ENCODE data around the gene SPEF2.
"Not testable (repeated sequence)": the region's sequence is repeated elsewhere in the genome, so short reads cannot be mapped to it uniquely, and the experiment has no call there.

Gene SPEF2

DNA sequence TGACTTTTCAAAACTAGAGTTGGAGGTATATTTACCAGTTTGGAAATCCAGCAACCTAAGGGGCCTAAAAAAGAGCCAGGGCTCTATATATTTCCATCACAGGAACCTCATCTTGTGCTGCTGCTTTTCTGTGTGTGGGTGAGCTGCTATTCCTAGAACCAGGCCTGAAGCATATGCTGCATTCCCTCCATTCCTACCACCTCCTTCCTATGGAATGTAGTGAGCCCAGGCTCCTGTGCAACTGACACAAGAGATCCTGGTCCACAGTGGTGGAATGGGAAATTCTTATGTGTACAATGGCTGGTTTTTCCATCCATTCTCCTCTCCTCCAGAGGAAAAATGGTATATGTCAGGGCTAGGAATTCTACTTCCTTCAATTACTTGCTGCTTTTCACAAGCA is 39.1 kb downstream of the SPEF2 start:
- no peak for DNase-seq

DNA sequence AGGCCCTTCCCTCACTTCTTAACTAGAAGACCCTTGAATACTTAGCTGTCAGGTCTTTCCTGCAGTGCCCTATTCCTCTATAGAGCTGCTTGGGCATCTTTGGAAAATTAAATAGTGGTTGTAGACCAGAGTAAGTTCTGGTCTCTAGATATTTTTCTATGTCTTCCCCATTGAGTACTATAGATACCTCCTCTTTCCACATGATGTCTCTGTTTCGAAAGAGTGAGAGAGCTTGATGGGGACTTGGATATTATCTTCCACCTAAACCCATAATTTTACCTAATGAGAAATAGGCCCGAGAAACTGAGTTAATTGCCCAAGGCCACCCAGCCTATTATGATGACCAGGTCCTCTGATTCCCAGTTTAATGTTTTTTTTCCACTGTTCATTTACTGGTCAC is 40.2 kb downstream of the SPEF2 start:
- DNase-seq, result no peak

DNA sequence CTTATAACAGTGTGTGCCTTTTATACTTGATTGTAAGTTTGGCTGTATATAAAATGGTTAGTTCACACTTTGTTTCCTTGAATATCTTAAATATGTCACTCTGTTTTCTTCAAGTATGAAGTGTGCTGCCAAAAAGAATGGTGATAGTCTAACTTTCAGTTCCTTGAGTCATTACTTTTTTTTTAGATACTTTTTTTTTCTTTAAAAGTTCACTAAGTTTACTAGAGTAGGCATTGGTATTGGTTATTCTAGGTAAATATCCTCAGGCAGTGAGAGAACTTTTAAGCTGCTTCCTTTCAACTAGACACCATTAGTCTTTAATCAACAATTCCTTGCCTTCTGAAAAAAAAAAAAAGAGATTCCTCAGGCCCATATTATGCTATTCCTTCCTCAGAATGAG is 41.9 kb downstream of the SPEF2 start:
- no peak for DNase-seq

DNA sequence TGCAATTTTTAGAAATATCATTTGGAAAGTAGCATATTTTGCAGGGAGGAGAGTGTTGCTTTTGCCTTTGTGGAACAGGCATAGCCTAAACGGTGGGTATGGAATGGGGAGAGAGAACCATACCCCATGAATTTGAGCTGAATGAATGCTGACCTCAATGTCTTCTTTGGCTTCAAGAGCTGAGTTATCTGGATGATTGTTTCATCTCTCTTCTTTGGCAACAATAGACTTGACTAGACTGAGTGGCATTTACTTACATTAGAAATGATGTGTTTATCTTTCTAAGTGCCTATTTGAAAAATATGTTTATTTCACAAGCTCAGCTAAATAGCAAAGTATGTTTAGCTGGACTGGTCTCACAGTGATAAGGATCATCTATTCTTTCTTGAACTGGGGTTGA is 42.8 kb downstream of the SPEF2 start:
- no peak for DNase-seq

DNA sequence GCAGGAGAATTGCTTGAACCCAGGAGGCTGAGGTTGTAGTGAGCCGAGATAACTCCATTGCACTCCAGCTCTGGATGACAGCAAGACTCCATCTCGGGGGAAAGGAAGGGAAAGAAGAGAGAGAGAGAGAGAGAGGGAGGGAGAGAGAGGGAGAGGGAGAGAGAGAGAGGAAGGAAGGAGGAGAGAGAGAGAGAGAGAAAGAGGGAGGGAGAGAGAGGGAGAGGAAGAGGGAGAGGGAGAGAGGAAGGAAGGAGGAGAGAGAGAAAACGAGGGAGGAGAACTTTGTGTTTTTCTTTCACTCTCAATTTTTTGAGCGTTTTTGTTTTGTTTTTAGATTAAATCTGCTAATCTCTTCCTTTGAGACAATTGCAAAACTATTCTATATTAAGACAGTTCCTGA is 46.9 kb downstream of the SPEF2 start:
- DNase-seq, result no peak

DNA sequence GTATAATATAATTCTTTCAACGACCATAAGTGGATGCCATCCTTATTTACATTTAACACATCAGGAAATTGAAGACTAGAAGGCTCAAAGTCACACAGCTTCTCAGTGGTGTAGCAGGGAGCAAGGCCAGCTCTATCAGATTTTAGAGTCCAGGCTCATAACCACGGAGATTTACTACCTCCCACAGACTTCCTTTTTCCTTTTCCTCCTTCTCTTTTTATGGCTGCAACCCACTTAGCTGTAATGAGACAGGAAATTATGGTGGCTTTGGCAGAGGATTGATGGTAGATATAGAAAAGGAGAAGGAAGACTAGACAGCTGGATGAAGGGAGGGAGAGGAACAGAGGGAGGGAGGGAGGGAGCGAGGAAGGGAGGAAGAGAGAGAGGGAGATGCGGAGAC is 47.4 kb downstream of the SPEF2 start:
- no peak for DNase-seq

DNA sequence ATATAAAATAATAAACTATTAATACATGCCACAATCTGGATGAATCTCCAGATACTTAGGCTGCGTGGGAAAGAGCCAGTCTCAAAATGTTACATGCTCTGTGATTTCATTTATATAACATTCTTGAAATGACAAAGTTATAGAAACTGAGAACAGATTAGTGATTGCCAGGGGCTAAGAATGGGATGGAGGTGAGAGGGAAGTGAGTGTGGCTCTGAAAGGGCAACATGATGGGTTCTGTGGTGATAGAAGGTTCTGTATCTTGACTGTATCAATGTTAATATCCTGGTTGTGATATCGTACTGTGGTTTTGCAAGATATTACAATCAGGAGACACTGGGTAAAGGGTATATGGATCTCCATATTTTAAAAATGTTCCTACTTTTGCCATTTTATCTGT is 50.7 kb downstream of the SPEF2 start:
- no peak for DNase-seq

DNA sequence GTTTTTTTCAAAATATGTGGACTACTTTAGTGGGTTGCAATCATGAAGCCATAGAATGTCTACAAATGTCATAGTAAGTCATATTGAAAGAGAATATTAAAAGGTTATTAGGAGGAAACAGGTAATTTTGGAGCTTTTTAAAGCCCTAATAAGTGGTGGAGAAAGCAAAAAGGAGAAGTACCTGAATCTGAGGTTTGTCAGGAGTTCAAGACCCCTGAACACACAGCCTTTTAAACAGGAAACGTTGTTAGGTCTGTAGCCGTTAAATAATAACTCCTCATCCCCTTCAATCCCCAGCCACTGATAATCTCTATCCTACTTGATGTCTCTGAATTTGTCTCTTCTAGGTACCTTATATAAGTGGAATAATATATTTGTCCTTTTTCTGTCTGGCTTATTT is 51.1 kb downstream of the SPEF2 start:
- no peak for DNase-seq

DNA sequence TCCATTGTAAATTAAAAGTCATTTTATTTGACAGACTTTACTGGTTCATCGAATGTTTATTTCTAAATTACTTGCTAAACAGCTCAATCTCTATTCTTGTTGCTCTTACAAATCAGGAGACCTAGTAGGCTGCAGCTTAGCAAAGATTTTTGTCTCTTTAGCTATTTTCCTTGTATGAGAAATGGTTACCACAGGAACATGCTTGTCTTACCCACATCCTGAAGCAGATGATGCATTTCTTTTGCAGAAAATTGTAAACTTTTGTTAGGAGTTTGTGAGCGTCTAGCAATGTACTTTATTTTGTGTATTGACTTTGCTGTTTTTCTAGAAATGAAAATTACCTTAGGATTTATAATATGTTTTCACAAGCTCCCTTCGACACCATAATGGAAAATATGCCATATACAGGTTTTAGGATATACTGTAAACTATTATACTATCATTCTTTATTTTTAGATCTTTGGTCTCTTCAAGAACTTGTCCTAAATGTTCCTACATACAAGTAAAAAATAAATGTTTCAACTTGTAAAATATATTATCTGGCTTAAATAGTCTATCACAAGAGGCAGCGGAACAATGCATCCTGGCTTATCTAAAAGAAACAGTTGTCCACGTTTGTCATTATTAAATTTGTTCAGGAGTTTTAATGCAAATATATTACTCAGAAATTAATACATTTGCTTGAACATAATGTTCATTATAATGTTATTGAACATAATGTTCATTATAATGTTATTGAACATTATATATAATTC is 54.1 kb downstream of the SPEF2 start:
- no peak for DNase-seq

DNA sequence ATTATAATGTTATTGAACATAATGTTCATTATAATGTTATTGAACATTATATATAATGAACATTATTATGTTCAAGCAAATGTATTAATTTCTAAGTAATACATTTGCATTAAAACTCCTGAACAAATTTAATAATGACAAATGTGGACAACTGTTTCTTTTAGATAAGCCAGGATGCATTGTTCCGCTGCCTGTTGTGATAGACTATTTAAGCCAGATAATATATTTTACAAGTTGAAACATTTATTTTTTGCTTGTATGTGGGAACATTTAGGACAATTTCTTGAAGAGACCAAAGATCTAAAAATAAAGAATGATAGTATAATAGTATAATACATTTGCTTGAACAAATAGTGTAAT is 54.6 kb downstream of the SPEF2 start:
- not testable (repeated sequence) for DNase-seq

DNA sequence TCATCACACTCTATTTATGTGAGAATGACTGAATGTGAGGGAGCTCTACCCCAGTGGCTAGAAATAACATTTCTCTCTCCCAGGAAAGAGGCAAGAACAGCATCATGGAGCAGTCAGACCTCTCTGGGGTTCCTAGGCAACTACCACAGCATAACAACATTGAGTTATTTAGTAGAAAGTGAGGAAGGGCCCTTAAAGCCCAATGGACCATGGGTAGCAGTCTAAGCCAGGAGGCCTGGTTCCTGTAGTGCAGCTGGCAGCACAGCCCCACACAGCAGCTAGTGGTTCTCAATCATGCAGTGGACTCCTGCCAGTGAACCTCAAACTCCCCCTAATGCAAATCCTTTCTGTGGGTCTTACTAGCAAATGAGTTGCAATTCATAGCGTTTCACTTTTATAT is 55.3 kb downstream of the SPEF2 start:
- DNase-seq, result no peak

DNA sequence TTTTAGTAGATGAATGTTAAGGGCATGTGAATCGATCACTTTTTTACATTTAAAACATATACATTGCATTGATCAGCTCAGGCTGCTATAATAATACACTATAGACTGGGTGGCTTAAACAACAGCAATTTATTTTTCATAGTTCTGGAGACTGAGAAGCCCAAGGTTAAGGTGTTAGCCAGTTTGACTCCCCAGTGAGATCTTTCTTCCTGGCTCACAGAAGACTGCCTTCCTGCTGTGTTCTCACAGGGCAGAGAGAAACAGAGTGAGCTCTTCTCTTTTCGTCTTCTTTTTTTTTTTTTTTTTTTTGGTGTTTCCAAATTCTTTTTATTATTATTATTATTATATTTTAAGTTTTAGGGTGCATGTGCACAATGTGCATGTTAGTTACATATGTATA is 56.4 kb downstream of the SPEF2 start:
- DNase-seq, result no peak

DNA sequence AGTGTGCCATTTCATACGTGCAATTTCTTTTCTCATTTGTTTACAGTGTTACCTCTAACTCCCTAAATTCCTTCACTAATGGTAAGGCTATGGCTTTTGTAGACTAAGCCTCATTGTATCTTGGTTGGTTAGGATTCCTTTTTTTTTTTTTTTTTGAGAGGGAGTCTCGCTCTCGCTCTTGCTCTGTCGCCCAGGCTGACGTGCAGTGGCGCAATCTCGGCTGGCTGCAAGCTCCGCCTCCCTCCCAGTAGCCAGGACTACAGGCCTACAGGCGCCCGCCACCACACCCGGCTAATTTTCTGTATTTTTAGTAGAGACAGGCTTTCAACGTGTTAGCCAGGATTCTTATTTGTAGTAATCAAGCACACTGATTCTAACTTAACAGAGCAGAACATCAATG is 57.7 kb downstream of the SPEF2 start:
- DNase-seq, result no peak

DNA sequence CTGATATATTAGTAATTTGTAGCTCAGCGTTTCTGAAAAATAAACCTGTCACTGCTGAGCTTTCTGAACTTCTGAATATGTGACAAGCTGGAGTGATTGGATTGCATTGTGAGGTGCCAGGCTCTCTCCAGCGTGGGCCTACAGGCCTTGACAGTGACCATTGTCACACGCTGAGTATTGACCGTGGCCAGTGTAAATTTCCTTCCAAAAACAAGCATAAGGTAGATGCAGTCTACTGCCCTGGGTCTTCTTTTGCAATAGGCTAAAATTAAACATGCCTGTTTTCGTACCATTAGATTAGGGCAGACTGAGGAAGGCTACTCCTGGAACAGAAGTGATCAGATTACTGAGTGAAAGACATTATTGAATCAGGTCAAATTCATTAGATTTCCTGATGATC is 60.2 kb downstream of the SPEF2 start:
- no peak for DNase-seq

DNA sequence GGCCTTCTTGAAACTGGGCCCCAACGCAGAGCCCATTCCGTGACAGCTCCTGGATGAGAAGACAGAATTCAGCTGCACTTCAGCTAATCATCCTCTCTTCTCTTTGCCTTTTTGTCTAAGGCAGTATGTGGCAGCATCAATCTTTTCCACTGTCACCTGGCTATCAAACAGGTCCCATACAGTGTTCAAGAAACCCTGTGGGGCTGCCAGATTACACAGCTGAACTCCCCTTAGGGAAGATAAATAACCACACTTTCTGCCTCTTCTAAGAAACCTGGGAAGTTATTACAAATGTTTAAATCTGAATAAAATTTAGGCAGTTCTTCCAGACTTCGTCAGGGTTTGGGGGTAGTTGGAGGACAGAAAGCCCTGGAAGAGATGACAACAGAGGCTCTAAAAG is 61.0 kb downstream of the SPEF2 start:
- no peak for DNase-seq

DNA sequence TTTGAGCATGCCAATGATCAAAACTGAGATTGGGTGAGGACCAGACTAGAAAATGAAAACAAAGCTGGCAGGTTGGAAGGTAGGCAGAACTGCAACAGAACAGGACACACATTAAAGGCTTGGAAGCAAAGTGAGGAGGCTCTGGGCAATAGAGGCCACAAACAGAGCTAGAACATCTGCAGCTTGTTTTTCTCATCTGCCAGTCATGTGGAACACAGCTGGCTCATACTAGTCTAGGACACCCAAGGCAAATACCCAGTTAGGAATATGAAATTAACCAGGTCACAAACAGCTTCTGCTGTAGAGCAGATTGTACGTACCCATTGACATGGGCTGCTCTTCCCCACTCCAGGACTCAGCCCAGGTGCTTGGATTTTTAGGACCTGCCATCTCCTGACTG is 61.7 kb downstream of the SPEF2 start:
- no peak for DNase-seq

DNA sequence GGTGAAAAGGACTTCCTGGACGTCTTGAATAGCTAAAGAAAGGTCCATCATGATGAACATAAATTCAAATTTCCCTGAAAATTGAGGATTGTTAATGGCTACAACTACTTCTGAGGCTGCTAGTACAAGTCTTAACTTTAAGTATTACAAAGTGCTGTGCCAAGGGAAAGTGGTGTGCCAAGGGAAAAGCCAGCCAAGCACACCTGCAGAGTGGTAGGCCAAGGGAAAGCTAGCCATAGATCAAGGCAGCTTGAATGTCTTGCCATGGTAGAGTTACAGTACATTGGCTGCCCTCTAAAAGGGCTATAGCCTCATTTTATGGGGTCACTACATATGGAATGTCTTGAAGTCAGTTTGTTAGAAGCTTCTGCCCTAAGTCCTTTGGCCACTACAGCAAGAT is 64.2 kb downstream of the SPEF2 start:
- no peak for DNase-seq

DNA sequence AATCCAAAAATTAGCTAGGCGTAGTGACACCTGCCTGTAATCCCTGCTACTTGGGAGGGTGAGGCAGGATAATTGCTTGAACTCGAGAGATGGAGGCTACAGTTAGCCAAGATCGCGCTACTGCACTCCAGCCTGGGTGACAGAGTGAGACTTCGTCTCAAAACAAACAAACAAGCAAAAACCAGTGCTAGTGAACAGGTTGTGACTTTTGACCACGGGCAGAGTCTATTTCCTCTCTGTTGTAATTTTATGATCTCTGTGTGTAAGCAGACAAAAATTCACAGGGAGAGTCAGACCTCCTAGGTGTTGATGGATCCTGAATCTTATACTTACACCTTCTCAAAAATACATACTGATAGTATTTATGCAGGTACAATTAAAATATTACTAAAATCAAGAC is 65.8 kb downstream of the SPEF2 start:
- no peak for DNase-seq

DNA sequence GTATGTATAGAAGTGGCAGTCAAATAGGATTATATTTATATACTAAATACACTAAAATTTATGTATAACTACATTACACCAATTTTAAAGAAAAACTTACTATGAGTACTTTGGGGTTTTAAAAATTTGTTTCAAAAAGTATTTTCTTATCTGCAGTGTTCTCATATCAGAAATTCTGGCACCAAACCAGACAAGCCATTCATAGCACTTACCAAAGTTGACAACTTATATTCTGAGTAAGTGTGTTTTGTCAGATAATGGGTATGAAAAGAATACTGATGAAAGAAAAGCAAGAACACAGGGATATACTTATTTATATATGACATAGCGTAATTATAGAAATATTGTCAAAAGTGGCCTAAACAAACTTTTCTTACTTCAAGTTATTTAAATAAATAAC is 67.5 kb downstream of the SPEF2 start:
- DNase-seq, result no peak

DNA sequence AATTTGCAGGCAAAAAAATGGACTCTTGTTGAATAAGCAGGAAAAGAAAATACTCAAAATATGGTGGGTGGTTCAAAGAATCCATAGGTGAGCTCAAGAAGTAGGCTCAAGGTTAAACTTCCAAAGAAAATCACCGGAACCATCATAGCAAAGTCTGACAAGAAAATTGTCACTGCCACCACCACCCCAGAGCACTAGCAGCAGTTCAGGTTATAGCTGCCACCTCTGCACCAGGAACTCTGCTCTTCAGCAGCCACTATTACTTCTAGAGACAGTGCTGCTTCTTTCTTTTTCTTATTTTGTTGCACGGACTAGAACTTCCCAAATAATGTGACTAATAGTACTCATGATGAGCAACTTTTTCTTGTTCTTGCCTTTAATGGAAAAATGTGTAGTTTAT is 70.3 kb downstream of the SPEF2 start:
- no peak for DNase-seq

DNA sequence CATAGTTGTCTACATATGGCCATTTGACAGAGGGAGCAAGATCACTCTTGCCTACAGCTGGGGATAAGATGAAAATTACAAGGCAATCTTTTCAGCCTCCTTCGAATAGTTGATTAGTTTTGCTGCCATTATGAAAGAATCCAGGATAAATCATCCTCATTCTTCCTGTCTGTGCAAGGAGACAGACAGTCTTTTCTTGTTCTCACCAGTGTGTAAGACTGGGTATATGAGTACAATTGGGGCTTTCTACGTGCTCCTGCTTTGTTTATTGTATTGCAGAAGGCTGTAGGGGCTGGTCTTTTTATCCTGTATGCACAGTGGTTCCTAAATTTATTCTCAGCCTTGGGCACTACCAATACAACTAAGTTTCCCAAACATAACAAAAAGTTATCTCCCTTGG is 76.8 kb downstream of the SPEF2 start:
- DNase-seq, result no peak

DNA sequence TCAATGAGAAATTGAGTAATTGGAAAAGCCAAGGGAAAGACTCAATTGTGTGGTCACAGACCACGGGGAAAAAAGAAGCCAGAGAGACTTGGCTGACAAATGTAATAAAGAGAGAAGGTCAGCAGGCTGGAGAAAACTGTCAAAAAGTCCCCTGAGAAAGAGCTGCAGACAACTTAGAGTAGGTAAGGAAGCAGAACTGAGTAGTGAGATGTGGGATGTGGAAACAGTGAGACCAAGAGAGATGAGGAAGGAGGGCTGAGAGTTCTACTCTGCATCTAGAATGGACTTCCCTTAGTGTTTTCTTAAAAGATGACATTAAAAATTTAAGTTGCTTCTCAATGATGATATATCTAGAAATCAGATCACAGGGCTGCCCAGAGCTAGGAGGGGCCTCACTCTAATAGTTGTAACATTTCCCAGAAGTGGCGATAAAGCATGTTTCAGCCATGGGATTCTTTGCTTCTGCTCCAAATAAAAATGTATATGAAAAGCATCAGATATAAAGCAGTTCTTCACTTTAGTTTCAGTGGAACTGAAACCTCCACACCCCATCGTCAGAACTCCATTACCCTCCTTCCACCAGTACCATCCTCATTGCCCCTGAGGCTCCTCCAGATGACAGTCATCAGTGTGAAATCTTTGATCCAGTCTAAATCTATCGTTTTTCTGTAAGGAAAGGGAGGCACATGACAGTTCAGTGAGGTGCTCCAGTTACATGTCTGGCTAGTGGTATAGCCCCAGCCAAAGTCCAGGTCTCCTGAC is 80.6 kb downstream of the SPEF2 start:
- DNase-seq, result no peak

DNA sequence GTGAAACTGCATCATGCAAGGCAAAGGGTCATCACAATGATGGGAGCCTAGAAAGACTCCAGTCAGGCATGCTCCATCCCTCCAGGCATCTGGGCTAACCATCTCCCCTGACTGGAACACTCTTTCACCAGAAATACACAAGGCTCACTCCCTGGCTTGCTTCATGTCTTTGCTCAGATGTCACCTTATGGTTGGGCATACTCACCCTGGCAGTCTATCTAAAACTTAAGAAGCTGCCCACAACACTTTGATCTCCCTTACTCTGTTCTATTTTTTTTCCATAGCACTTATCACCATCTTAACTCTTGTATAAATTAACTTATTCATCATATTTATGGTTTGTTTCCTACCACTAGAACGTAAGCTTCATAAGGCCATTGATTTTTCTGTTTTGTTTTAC is 90.0 kb downstream of the SPEF2 start:
- DNase-seq, result no peak

DNA sequence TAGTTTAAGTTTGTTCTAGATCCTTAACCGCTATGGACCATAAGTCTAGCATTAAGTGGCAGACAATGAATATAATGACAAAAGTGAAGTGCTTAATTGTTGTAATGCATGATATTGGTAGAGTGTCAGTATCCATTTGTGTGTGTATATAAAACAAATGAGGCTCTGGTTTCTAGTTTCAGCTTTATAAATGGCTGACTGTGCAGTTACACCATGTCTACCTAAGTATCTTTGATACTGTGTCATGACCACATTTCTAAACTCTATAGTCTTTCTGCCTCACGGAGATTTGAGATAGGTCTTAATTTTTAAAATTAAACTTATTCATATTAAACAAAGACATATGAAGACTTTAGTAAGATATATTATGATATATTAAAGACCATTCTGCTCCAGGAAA is 92.0 kb downstream of the SPEF2 start:
- DNase-seq, result no peak

DNA sequence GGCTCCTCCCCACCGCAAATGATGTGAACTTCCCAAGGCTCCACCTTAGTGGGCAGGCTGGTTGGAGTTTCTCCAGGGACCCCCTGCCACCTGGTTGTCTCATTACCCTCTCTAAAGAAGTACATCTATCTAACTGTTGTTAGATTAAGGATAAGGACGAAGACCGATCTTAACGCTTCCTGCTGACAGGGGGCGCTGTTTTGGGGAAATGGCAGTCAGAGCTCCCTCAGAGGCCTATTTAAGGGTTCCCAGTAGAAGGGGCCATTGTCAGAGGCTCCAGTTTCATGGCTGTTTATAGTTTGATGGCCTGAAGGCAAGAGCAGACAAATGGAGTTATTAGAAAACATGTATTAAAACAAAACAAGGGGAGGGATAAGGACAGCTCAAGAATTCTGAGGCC is 100.1 kb downstream of the SPEF2 start:
- DNase-seq, result no peak

All from NCI-H2171 treated with DMSO at 0.1 percent for 48 hours (cell line).